Stimulated activated CD4-positive, alpha-beta T cell treated with anti-CD3 and anti-CD28 coated beads, TNF-alpha, amount 100 ng/mL, for 48 hours (primary cell): Measurements from ENCODE around the gene CNTNAP2.

Experiments used
- DNase-seq, 3 donors: peaks; one replicate each; pipeline ENCODE4 v3.0.0-alpha.2; 2020; ENCODE audit warnings: low read depth in 3 of 3

Gene CNTNAP2

DNA sequence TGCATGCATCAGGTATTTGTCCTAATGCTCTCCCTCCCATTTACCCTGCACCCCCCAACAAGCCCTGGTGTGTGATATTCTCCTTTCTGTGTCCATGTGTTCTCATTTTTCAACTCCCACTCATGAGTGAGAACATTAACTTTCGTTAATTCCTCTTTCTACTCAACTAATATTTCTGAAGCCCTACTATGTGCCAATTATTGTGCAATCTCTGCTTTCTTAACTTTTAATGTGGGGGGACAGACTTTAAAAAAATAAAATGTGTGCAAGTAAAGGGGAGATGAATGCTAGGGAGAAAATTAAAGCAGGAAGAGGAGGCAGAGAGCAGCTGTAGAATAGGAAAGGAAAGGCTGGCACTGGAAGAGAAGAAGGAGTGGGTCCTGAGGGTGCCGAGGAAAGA lies 1520.0 kb downstream of the CNTNAP2 start:
- DNase-seq, result no peak

DNA sequence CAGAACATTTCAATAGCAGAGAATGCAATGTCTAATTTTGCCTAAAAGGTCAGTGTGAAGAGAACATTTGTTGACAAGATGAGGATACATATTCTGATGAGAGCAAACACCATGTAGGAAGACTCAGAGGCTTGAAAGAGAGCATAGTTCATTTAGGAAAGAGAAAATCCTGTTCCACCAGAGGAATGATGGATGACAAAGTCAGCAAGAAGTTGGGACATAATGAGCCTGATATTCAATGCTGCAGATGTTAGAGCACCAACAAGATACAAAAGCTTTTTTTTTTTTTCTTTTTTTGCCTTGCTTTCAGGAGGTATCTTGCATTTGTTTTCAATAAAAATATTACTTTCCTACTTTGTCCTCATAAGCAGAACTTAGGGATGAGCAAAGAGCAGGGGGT lies 1522.0 kb downstream of the CNTNAP2 start:
- DNase-seq, result no peak

DNA sequence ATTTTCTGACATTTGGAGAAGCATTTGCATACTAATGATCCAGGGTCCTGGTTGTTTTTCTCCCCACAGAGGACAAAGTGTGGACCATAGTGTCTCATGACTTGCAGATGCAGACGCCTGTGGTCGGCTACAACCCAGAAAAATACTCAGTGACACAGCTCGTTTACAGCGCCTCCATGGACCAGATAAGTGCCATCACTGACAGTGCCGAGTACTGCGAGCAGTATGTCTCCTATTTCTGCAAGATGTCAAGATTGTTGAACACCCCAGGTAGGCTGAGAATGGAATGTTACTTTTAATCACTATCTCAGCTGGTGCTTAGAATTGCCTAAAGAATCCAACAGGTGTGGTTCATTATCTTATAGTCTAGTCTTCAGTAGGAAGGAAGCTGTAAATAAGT lies 1522.4 kb downstream of the CNTNAP2 start:
- DNase-seq, result no peak

DNA sequence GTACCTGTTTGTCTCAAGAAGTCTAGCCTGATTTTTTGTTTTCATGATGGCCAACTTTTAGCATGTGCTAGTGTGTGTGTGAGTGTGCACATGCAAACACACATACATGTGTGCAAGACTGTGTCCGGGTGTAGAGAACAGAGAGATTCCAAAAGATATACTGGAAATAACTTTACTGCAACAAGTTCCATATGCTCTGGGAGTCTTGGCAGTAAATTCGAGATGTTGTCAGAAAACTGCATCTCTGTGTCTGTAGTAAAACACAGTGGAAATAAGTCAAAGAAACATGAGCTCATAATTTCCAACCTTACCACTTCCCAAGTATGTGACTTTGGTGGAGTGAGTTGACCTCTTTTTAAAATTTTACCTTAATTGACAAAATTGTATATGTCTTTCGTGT lies 1523.2 kb downstream of the CNTNAP2 start:
- DNase-seq, result no peak

DNA sequence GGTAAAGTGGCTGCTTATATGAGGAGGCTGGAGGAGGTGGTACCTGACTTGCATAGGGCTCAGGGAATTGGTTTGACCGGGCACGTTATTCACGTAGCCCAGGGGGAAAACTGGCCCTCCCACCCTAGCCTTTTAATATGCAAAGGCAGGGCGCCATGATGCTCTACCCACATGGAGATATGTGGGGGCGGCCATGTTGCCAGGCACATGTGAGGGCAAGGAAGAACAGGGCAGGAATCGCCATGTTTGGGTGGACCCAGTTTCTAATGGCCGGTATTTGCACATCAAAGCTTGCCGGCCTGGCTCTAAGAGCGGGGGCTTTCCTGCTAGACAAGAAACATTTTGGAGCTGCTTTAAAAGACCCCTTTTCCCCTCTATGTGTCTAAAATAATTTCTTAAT lies 1524.2 kb downstream of the CNTNAP2 start:
- DNase-seq, result no peak

DNA sequence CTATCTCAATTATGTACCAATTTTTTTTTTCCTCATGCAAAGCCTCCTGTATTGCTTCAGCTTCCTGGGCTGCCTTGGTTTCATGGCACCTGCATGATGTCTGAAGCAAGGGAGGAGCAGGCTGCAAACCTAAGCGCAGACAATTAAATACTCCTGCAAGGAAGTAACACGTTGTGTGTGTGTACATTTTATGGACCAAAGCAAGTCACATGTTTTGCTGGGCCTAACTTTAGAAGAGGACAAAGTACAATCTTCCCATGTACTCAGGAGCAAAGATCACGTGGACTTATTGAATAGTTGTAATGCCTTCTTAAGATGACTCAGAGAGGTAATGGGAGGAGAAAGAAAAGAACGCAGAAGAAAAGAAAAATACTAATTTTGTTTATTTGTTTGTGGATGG lies 1530.0 kb downstream of the CNTNAP2 start:
- DNase-seq, result no peak

DNA sequence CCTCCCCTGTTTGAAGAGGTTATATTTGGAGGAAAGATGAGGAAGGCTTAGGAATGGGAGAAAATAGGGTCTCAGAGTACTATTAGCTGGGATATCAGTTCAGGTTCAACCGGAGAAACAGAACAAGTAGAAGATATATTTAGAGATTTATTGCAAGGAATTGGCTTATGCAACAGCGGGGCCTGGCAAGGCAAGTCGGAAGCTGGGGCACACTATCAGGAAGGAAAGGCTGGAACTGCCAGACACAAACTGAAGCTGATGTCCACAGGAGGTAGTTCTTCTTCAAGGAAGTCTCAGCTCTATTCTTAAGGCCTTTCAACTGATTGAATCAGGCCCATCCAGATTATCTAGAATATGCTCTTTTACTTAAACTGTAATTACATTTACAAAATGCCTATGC lies 1534.4 kb downstream of the CNTNAP2 start:
- DNase-seq, result no peak

DNA sequence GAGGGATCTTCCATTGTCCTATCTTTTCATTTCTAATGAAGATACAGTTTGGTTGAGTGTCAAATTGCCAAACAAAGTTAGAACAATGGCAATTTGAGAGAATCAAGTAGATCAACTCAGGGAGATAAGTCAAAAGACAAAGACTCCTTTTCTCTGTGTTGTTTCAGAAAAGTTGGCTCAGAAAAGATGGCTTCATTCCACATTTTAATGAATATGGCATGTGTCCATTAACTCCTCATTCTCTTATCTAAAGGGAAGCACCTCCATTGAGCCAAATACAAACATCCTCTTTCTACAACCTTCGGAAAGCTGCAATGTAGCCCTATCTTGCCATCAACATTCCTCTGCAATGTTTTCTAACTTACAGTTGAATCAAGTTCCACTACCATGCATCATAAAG lies 1535.0 kb downstream of the CNTNAP2 start:
- no peak for DNase-seq

DNA sequence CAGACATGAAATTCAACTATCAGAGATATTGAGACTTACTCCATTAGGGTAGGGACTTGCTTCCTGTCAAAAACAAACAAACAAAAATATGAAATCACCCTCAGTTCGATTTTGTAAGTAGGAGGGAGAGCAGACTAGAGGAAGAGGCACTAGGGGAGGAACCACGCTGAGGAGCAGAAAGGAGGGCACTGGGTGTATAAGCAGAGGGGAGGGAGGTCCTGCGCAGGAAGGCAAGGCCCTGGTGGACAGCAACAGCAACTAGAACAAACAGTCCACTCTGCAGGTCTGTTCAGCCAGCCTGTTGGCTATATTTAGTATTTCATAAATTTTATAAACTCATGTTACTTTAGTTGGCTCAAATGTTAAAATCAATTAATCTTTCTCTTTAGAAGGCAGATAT lies 1536.9 kb downstream of the CNTNAP2 start:
- DNase-seq, result no peak

DNA sequence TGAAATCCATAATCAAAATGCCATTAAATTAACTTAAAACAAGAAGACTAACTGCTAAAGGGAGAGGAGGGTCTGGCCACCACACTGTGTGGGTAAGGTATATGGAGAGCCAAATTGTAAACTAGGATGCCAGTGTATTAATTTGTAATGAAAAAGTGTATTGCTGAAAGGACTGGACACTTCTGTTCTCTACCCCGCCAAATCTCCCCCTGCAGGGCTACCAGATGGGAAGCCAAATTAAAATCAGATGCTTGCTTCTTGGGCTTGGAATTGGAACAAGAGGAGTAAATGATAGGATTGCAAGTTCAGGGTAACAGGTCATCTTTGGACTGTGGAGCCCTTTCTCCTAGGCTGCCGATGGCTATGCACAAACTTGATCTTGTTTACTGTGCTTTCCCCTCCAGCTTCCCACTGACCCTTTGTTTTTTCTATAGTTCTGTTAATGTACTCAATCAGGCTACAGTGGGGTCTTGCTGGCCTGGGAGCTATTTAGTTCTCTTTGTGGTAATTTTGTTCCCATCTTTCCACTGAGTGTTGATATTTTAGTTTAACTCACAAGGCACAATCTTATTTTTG lies 1541.9 kb downstream of the CNTNAP2 start:
- no peak for DNase-seq

DNA sequence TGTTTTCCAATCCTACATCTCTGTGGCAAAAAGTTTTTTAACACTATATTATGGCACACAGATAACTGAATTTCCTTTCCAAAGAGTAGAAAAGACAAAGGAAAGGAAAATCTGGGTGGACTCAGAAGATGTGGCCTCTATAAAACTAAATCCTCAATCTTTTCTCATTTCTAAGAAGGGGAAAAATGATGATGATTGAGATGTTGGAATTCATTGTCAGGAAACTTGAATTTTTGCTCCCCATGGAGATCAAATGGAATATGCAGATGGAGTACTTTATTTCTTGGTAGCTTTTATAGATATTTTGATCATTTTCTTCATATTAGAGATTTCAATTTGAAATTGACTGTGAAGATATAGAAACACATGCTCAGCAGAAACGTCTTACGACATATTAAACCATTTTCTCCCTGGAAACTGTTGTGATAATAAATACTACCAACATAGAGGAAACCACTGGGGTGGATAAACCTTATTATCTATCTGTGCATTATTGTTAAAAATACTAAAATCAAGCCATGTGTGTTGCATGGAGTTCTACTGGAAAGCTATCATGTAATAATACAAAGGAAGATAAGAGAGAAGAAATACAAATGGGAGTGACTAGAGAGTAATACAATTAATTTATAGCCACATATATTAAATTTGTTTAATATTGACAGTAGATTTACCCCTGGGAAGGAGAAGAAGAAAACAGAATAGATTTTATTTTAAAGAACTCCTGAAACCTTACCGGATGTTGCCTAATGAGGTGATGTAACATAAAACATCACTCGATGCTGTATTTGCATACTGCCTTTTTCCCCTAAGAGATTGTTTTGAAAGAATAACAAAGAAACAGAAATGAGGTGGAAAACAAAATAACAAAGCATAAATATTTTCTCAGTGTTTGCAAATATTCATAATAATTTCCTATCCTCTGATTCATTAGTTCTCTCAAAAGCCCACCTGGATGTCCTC lies 1542.7 kb downstream of the CNTNAP2 start:
- no peak for DNase-seq

DNA sequence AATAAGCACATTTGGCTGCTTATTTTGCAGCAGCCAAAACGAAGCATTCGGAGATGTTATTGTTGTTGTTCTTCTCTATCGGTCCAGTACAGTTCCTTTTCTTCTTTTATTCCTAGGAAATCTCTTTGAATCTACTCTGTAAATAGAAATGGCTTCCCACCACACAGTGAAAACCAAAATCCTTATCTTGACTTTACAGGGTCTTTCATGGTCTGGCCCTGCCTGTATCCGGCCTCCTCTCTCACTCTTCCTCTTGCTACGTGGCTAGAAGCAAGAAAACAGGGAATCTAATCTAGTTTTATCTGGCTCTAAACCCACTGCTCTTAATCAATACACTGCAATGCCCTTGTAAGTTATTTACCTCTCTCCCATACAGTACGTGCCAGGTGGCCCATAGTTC lies 1547.9 kb downstream of the CNTNAP2 start:
- no peak for DNase-seq

DNA sequence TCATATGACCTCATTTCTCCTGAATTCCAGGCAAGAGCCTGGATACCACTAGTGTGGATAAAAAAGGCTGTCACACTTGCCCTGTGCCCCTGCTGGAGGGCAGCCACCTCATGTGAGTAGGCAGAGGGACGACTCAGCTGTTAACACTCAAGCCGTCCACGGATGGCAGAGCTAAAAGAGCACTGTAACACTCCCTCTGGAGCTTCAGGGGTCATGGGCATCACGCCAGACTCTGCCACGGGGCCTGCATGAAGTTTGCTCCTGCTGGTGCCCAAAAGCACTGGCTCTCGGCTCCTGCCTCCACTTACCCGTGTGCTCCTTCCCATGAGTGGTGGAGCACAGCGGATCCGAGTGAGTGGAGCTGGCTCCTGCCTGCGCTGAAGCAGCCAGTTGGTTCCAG lies 1554.2 kb downstream of the CNTNAP2 start:
- DNase-seq, result no peak

DNA sequence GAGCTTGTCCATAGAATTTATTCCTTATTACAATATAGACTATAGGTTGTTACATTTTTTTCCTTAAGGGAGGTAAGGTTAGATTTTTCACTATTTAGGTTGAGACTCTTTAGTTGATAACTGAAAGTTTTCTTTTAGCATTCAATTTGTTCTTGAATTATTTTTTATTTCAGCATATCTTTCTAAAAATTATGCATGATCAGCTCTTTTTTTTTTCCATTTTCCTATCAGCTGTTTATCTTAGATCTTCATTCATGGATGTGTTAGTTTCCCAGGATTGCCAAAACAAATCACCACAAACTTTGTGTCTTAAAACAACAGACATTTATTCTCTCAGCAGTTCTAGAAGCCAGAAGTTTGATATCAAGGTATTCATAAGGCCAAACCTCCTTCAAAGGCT lies 1558.1 kb downstream of the CNTNAP2 start:
- no peak for DNase-seq

DNA sequence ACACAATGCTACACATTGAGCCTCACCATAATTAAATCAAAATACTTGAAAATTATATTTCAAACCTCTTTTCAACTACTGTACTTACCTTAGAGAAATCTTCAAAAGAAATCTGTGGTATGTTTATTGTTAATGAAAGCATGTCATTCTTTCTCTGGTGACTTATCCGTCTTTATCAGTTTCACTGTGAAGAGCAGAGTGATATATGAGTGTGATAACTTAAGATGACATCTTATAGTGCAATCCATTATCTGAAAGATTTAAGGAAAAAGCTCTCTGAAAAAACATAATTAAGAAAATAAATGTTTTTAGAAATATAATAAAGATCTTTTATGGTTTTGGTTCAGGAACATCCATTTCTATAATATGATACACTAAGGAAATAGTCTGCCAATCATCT lies 1562.3 kb downstream of the CNTNAP2 start:
- no peak for DNase-seq

DNA sequence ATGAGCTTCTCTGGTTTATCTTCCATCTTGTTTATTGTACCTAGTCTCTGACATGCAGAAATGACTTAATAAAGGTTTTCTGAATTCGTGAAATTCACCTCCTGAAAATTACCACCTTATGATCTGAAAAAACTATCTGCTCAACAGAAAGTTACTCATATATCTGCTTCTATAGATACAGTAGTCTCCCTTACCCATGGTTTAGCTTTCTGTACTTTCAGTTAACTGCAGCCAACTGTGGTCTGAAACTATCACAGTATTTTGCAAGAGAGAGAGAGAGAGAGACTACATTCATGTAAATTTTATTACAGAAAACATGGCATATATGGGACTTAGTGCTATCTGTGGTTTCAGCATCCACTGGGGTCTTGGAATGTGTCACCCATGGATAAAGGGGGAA lies 1564.9 kb downstream of the CNTNAP2 start:
- DNase-seq, result no peak

DNA sequence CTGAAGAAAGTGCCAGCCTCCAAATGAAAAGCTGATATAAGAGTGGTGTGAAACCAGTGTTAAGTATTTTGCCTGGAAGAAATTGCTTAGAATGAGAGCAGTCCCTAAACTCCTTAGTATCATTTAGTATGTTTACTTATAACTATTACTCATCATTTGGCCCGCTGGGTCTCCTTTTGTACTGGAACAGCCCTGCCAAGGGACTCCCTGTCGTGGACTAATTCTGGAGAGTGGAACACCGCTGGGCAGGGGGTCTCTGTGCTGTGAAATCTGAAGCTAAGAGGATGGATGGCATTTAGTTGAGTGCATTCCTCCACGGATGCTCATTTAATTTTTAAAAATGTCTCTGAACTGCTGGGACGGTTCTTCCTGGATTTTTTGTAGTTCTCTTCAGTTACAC lies 1584.1 kb downstream of the CNTNAP2 start:
- DNase-seq, result no peak

DNA sequence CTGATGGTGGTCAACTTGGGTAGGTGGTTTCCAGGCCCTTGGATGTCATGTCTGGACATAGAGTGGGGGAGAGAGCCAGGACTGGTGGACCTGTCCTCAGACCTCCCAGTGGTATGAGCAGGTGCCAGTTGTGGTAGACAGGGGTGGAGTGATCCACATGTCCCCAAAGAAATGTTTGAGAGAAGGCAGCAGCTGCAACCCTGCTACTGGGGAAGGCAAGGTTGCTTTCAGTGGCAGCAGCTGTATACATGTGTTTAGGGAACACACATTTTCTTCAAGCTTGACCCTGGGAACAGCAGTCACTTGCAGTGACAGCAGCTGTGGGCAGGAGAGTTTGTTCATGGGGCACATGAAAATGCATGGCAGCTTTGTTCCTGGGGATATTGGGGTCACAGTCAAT lies 1591.3 kb downstream of the CNTNAP2 start:
- DNase-seq, result no peak

DNA sequence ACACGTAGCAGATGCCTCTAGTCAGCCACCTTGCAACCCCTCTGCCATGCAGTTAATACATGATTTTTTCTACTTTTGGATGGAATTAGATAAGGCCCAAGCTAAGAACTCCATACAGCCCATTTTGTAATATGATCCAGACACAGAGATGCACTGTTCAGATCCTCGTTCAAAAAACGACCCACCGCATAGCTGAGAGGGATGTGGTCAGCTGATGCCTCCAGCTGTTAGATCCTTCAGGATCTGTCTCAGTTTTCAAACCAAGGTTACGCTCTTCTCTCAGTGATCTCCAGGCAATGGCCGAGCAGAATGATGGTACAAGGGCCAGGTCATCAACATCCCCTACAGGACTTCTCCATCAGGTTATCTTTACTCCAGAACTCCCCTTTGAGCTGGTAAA lies 1592.3 kb downstream of the CNTNAP2 start:
- no peak for DNase-seq

DNA sequence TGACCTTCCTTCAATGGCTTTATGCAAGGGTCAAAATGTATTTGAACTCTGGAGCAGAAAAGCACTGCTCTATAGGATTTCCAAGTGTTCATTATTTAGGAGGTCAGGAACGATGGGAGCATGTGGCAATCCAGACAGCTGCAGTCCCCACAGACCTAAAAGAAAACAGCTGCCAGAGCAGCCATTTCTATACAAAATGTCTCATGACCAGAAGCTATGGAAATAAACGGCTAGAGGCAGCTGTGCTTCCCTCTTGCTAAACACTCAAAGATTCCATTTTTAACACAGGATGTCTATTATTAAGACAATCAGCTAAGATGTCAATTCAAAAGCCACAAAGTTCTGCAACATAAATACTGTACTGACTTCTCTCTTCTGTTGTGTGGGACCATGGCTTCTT lies 1594.8 kb downstream of the CNTNAP2 start:
- DNase-seq, result no peak

DNA sequence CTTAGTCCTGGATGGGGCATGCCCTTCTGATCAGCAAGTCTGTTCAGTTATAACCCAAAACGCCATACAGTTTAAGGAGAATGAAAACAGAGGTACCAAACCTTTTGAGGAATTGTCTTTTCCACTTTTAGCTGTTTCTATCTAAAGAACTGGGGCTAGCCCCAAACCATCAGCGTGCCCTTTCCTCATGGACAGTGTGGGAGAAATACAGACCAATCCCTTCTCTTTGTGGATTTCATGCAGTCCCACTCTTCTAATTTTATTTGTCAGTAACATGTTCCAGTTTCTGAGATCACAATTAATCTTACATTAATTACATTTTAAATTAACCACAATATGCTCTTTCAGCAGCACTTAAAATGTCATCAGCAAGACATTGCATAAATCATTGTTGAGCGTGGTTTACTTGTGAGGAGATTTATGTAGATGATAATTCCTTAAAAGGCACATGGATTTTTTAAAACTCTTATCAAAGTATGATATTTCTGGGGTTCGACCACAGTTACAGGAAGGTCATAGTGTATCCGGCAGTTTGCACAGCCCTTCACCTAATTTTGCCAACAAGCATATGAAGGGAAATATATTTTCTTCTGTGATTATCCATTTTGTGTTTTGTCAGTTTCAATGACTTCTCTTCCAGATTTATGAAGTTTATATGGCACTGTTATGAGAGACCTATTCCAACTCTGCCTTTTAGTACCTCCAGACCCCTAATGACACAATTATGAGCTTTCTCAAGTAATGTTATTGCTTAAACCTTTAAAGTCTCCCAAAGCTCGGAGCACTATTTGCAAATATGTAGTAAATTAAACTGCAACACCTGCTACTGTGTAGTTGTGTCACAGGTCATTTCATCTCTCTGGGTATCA lies 1605.6 kb downstream of the CNTNAP2 start:
- no peak for DNase-seq

DNA sequence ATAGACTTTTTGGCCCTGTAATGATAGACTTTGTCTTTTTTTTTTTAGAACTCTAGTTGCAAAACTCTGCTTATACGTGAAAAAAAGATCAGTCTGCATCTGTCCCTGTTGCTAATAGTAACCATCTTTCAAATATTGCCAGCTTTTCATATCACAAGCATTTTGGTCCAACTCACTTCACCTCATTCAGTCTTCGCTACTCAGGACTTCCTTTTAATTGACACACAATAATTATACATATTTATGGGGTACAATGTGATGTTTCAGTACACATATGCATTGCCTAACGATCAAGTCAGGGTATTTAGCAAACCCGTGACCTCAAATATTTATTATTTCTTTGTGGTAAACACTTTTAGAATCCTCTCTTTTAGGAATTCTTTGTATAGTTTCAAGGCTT lies 1606.9 kb downstream of the CNTNAP2 start:
- DNase-seq, result no peak

DNA sequence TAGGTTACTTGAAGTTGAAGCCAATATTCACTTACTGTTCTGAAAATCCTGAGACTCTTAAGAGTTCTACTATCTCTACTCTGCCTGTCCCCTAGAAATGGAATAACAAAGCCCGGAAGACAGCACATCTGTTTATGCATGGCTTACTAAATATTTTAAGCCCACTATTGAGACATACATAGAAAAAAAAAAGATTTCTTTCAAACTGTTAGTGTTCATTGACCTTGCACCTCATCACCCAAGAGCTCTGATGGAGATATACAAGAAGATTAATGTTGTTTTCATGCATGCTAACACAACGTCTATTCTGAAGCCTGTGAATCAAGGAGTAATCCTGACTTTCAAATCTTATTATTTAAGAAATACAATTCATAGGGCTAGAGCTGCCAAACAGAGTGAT lies 1614.7 kb downstream of the CNTNAP2 start:
- DNase-seq, result no peak
